HT1080 (cell line): ENCODE measurements around the gene ZNF496. TPM values are rescaled to one million over a fixed set of nuclear protein-coding genes. Genes with fewer than 3 reads are reported as not detected.

Source experiments
- DNase-seq: peaks from one replicate; pipeline ENCODE4 v3.0.0-alpha.2; 2015; ENCODE audit warnings: low read depth
- total RNA-seq: library from RNA; depleted of rRNA; stranded (reverse); fragments of >200 nt; shearing (Covaris generic); gene quantifications from 2 replicates; pipeline ENCODE4 v1.2.3, GENCODE V29; 2014

The ZNF496 gene
- total RNA-seq, 1 experiment from 2014 or later = 45.4 TPM

GRCh38 chr1:247330548-247331171, 1.0 kb downstream of the ZNF496 start:
- no peak for DNase-seq

DNA sequence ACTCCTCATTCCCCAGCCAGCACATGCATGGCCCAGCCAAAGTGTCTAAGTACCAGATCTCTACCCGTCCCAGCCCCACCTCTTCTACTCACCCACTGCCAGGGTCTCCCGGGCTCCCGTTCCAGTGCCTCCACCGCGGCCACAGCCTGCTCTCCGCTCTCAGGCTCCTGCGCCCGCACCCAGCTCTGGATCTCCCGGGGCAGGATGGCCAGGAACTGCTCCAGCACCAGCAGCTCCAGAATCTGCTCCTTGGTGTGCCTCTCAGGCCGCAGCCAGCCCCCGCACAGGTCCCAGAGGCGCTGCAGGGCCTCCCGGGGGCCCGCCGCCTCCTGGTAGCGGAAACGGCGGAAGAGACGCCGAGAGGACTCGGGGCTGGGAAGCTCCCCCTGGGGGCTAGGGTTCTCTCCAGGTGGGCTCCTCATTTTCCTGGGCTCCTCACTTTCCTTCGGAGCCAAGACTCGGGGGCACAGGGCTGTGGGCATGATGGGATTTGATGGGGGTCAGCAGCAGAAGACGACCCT, 2.5 kb downstream of the ZNF496 start:
- no peak for DNase-seq

DNA sequence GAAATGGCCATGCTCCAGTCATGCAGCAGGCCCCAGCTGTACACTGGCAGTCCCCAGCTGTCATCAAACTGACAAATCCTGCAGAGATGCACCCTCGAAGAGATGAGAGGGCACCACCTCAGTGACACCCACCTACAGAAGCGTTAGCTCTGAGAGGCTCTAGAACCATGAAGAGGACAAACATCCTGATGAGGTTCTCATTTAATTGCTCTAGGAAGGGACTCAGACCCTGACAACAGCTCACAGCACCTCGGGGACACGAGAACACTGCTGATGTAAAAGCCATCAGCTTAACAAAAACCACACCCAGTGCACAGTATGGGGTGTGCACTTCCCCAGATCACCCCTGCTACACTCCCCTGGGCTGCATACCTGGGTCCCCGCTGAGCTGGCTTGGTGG, 3.4 kb downstream of the ZNF496 start:
- no peak for DNase-seq

DNA sequence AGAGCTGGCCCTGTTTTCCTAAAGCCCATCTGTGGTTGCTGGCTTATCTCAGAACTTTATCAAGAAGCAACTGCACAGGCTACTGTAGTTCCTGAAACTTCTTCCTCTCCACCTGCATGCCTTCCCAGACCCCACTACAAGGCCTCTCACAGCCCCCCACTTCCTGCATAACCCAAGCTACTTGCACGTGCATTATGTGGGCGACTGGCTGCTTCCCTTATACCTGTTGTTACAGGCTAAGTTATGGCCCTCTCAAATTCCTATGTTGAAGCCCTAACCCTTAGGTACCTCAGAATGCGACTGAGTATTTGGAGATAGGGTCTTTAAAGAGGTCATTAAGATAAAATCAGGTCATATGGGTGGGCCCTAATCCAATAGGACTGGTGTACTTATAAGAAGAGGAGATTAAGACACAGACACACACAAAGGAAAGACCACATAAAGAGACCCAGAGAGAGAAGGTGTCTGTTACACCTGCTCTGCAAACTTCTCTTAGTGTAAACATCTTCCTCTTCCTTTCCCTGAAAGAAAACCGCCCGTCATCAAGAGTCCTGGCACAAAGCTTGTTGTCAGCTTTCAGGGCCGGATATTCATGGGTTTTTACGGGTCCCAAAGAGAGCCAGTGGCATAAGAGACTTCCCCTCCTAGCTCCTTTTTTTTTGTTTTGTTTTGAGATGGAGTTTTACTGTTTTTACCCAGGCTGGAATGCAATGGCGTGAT, 5.1 kb downstream of the ZNF496 start:
- no peak for DNase-seq

GRCh38 chr1:247324923-247325322, 6.7 kb downstream of the ZNF496 start:
- DNase-seq = no peak

DNA sequence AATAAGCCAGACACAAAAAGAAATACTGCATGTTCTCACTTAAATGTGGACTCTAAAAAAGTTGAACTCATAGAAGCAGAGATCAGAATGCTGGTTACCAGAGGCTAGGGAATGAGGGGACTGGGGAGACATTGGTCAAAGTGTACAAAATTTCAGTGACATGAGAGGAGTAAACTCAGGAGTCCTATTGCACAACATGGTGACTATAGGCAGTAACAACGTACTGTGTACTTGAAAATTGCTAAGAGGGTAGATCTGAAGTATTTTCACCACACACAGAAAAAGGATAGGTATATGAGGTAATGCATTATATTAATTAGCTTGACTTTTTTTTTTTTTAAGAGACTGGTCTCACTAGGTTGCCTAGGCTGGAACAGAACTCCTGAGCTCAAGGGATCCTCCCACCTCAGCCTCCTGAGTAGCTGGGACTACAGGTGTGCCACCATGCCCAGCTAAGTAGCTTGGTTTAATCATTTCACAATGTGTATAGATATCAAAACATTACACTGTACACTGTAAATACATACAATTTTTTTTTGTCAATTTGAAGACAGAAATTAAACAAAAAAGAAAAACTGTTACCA, 7.4 kb downstream of the ZNF496 start:
- no peak for DNase-seq

DNA sequence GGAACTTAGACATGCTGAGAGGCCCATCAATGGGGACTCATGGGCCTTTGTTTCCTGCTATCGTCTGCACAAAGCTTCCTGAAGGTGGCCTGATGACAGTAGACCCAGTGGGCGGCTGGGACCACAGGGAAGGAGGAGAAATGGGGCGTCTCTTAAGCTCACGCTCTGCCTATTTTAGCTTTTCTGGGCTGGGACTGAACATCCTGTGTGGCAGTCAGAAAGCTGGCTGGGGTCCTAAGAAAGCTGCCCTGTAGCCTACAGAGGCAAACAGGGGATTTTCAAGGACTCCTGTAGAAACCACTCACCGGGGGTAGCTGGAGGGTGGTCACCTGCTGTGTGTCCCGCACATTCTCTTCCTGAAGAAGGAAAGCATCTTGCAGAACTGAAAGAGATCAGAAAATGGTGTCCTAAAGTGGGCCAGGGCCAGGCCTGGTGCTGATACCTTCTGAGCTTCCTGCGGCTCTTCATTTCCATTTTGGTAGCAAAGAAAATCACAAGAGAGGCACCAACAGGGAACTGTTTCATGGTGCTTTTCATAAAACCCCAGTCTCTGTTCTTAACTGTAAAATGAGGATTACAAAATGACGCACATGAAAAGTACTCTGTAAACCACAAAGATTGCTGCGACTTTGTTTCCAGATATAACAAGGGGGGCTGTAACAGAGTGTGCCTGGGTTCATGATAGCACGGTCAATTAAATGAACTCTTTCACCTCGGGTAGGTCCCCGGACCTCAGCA, 8.6 kb downstream of the ZNF496 start:
- DNase-seq = no peak

- DNase-seq = no peak
Observed at GRCh38 chr1:247322442-247322841, 9.2 kb downstream of the ZNF496 start.

DNA sequence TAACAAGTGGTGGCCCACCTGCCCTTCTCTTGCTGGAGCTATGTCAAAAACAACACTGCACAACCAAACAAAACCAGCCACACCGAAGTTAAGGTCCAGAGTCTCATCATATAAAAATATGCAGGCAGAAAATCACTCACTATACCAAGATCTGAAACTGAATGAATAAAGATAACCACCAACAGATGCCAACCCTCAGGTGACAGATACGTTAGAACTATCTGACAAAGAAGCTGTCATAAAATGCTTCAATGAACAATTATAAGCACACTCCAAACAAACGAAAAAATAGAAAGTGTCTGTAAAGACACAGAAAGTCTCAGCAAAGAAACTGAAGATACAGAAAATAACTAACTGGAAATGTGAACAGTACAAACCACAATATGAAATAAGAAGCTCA, 14.0 kb downstream of the ZNF496 start:
- DNase-seq = no peak

DNA sequence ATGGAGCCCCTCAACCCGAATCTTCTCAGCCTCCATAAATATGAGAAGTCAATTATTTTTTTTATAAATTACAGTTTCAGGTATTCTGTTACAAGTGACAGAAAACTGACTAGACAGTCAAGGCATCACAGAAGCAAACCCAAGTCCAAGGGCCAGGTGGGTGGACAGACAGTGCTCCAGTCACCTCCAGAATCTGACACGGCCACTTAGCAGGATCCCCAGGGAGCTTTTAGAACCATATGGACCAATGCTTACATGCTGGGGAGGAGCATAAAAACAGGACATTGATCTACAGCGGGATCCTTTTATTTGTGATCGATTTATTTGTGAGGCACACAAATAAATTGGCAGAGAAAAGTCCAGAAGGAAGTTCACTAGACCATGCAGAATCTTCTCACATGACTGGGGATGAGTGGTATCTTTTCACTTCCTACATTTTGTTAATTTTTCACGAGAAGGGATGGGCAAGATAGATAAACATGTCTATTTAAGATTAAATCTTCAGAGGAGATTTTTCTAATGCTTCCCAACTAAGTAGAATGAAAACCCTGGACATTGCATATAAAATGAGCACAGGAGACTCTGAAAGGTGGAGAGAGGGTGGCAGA, 15.0 kb downstream of the ZNF496 start:
- DNase-seq = no peak

- DNase-seq = no peak
Observed at GRCh38 chr1:247304031-247304430, 27.6 kb downstream of the ZNF496 start.

- no peak for DNase-seq
Observed at GRCh38 chr1:247303216-247303615, 28.5 kb downstream of the ZNF496 start.

DNA sequence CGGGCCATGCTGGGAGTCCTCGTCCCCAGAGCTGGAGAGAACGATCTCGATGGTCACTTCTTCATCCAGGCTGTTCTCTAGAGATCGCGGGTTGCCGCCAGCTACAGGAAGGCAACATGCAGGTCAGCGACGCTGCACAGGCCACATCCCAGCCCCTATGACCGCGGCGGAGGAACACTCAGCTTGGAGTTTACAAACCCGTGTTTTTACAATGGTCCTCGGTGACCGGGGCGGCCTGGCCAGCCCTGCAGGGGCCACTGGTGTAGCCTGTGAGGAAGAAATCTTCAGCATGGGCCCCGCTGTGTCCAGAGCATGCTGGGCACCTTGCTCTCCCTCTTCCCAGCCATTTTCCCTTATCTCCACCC, 30.5 kb downstream of the ZNF496 start:
- no peak for DNase-seq

DNA sequence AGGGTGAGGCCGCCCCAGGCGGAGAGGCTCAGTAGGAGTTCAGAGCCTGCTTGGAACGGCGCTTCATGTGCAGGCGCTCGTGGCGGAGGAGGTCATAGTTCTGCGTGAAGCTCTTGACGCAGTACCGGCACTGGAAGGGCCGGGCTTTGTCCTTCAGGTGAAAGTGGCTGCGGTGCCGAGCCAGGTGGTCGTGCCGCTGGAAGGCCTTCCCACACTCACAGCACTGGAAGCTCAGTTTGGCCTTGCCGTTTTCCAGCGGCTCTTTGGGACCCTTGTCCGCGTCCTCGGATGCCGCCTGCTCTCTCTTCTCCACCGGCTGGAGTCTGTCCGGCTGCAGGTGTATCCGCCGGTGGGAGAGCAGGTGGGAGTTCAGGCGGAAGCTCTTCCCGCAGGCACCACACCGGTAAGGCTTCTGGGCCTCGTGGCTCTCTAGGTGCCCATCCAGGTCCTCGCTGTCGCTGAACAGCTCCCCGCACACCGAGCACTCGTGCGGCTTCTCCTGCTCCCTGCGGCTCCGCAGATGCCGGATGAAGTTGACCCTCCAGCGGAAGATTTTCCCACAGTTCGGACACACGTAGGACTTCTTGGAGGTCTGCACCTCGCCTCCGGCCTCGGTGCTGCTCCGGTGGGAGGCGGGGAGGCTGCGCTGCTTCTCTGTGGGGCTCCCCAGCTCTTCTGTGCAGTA, 31.0 kb downstream of the ZNF496 start:
- no peak for DNase-seq

- no peak for DNase-seq
Observed at GRCh38 chr1:247299723-247300381, 31.8 kb downstream of the ZNF496 start.

DNA sequence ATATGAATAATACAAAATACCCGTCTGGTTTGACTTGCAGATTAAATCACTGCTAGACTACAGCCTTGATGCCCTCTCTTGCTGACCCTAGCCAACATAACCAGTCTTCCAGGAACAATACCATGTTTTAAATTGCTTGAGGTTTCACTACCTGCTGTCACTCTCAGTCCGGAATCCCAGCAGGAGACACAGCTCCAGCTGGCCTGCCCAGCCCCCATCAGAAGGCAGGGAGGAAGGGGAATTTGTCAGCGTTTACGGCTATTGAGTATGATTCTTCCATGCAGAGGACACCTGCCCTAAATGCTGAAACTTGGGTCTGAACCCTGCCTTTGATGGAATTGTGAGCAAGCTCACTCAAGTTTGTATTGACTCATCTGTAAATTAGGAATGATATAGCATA, 33.0 kb downstream of the ZNF496 start:
- no peak for DNase-seq

DNA sequence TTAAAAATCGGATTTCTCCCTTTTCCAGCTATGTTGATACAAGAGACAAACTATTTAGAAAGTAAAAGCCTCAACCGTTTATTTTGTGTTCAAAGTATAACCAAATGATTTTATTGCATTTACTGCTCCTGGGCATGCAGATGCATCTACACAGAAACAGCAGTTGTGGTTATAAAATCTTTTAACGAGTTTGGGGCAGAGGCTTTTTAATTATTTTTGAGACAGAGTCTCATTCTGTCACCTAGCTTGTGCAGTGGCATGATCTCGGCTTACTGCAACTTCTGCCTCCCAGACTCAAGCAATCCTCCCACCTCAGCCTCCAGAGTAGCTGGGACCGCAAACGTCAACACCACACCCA, 33.6 kb downstream of the ZNF496 start:
- DNase-seq = no peak

GRCh38 chr1:247297263-247298123, 34.2 kb downstream of the ZNF496 start:
- no peak for DNase-seq

DNA sequence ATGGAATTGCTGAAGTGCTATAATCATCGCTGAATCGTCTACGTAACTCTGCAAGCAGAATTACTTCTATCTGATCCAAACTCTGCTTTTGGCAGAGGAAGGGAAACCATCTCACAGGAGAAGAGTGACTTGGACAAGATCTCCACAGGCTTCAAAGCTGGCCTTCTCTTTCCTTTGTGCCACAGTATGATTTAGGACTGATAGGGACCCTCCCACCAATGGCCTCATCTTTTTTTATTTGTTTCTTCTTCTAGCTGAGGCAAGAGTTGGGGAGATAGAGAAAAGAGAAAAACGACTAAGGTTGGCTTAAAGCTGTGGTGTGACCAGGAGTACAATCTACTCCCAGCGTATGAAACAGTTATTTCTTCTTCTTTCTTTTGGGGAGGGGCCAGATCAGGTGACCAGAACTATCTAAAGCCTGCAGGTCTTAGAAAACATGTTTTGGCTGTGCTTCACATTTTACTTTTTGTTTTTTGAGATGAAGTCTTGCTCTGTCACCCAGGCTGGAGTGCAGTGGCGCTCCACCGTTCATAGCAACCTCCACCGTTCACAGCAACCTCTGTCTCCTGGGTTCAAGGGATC, 35.0 kb downstream of the ZNF496 start:
- DNase-seq = no peak
